Measurements from ENCODE around the gene SGPL1. TPM values are rescaled to one million over a fixed set of nuclear protein-coding genes. Genes with fewer than 3 reads are reported as not detected.
A peak's percentile ranks its signal among the peaks of the same experiment; 100 is the strongest.

SGPL1 gene
- total RNA-seq, 1 donor from 2014 or later, result 51.5 TPM

DNA sequence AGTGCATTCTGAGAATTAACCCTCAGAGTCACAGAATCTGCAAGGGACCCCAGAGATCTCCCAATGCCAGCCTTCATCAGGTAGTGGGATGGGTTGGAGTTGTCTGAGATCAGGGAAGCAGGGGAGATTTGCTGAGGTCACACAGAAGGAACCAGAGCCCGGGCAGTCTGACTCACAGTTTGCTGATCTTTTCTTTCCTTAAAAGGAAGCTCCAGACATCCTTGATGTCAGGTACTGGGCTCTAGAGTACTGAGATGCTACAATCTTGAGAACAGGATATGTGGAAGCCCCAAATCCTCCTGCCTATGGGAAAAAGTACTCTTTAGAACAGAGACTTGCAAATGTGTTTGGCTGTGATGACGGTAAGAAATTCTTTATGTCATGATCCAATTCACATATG, 31.3 kb upstream of the SGPL1 start:
- Histone ChIP-seq H3K27ac (no peak overlapping the region), H4K20me1 (ENCODE audit: low read depth) (no peaks in the 10 kb centered on the region), H3F3A (ENCODE audit: low read depth) (no peaks in the 10 kb centered on the region), H3K4me2 (no peak overlapping the region), H3K4me3 (no peak overlapping the region), H3K4me1 (no peaks in the 10 kb centered on the region), H2AFZ (replicated peaks) (no peak overlapping the region), H3K9me3 (ENCODE audit: low read depth) (no peaks in the 10 kb centered on the region), H3K27me3 (no peaks in the 10 kb centered on the region), H3K79me2 (ENCODE audit: low read depth) (no peaks in the 10 kb centered on the region), H3K9ac (no peak overlapping the region), H3K36me3 (no peaks in the 10 kb centered on the region)
- H3K36me3 Mint-ChIP-seq, result no peaks in the 10 kb centered on the region
- H3K27me3 Mint-ChIP-seq (ENCODE audit: insufficient read depth, low read depth), result peaks cover 3% of the 10 kb centered on the region
- DNase-seq (ENCODE audit: low spot score), result no peak
- no peak overlapping the region for H3K27ac Mint-ChIP-seq
- H3K9me3 Mint-ChIP-seq, result peaks cover 4% of the 10 kb centered on the region
- TF ChIP-seq, protein P1, sequence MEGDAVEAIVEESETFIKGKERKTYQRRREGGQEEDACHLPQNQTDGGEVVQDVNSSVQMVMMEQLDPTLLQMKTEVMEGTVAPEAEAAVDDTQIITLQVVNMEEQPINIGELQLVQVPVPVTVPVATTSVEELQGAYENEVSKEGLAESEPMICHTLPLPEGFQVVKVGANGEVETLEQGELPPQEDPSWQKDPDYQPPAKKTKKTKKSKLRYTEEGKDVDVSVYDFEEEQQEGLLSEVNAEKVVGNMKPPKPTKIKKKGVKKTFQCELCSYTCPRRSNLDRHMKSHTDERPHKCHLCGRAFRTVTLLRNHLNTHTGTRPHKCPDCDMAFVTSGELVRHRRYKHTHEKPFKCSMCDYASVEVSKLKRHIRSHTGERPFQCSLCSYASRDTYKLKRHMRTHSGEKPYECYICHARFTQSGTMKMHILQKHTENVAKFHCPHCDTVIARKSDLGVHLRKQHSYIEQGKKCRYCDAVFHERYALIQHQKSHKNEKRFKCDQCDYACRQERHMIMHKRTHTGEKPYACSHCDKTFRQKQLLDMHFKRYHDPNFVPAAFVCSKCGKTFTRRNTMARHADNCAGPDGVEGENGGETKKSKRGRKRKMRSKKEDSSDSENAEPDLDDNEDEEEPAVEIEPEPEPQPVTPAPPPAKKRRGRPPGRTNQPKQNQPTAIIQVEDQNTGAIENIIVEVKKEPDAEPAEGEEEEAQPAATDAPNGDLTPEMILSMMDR (IDR thresholded peaks at IDR 0.05), result no peak
- TF ChIP-seq EZH2 (IDR thresholded peaks at IDR 0.05) (no peak), EZH2phosphoT487 (IDR thresholded peaks at IDR 0.05) (no peak)
- no peak overlapping the region for H3K4me3 Mint-ChIP-seq
- peaks cover 4% of the 10 kb centered on the region for H3K4me1 Mint-ChIP-seq

DNA sequence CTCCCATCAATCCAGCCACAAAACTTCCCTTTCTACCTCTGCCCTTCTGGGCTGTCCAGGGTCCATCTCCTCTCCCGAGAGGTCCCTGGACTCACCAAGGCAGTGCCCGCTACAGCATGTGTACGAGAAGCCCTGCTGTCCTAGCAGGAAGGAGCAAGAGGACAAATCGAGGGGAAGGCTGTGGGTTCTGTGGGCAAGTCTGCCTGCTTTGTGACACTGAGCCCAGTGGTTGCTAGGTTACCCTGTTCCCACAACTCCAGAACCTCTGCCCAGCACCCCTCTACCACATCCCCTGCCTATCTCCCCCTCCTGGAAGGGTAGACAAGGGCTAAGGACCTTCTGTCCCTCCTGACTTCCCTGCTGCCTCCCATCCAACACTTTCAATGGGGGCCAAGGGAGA, 30.6 kb upstream of the SGPL1 start, which contains the start of gene TBATA:
Gene TBATA, minus strand, starts transcription at position 188 of the 400 bp plus-strand sequence. CDS start 1,998 bp downstream, outside the sequence.
- no peaks in the 10 kb centered on the region for H3K36me3 Mint-ChIP-seq
- H3K36me3 ChIP-seq, result no peaks in the 10 kb centered on the region
- H3K9me3 Mint-ChIP-seq, result peaks cover 4% of the 10 kb centered on the region
- H3K9me3 ChIP-seq (ENCODE audit: low read depth), result no peaks in the 10 kb centered on the region
- H3K27ac Mint-ChIP-seq, result no peak within 1 kb of the TSS
- TF ChIP-seq EZH2phosphoT487 (IDR thresholded peaks at IDR 0.05), result no peak
- no peak for TF ChIP-seq EZH2 (IDR thresholded peaks at IDR 0.05)
- H3K4me3 Mint-ChIP-seq, result no peak within 1 kb of the TSS
- no peak within 1 kb of the TSS for H3K27ac ChIP-seq
- no peaks in the 10 kb centered on the region for H3K79me2 ChIP-seq (ENCODE audit: low read depth)
- H3K27me3 Mint-ChIP-seq (ENCODE audit: insufficient read depth, low read depth), result peaks cover 3% of the 10 kb centered on the region
- H2AFZ ChIP-seq (replicated peaks), result no peak within 1 kb of the TSS
- H3K4me2 ChIP-seq, result no peak within 1 kb of the TSS
- no peaks in the 10 kb centered on the region for H3K27me3 ChIP-seq
- H3F3A ChIP-seq (ENCODE audit: low read depth), result no peaks in the 10 kb centered on the region
- no peak within 1 kb of the TSS for H3K9ac ChIP-seq
- H3K4me1 ChIP-seq, result no peaks in the 10 kb centered on the region
- H3K4me3 ChIP-seq, result no peak within 1 kb of the TSS
- H4K20me1 ChIP-seq (ENCODE audit: low read depth), result no peaks in the 10 kb centered on the region
- no peak for DNase-seq (ENCODE audit: low spot score)
- peaks cover 4% of the 10 kb centered on the region for H3K4me1 Mint-ChIP-seq

GRCh38 chr10:70786799-70787415, 28.8 kb upstream of the SGPL1 start:
- no peak overlapping the region for H3K9ac ChIP-seq
- H3K27ac ChIP-seq, result no peak overlapping the region
- no peaks in the 10 kb centered on the region for H3K36me3 ChIP-seq
- H3K4me2 ChIP-seq, result no peak overlapping the region
- Mint-ChIP-seq H3K27ac (no peak overlapping the region), H3K4me1 (peaks cover 4% of the 10 kb centered on the region), H3K36me3 (no peaks in the 10 kb centered on the region), H3K9me3 (peaks cover 4% of the 10 kb centered on the region), H3K4me3 (no peak overlapping the region), H3K27me3 (ENCODE audit: insufficient read depth, low read depth) (peaks cover 3% of the 10 kb centered on the region)
- TF ChIP-seq EZH2 (IDR thresholded peaks at IDR 0.05) (no peak), EZH2phosphoT487 (IDR thresholded peaks at IDR 0.05) (no peak)
- TF ChIP-seq, protein P1 (IDR thresholded peaks at IDR 0.05), result no peak
- H3K9me3 ChIP-seq (ENCODE audit: low read depth), result no peaks in the 10 kb centered on the region
- DNase-seq (ENCODE audit: low spot score), result no peak
- H2AFZ ChIP-seq (replicated peaks), result no peak overlapping the region
- no peak overlapping the region for H3K4me3 ChIP-seq
- H3K4me1 ChIP-seq, result peaks cover 7% of the 10 kb centered on the region
- H3K79me2 ChIP-seq (ENCODE audit: low read depth), result no peaks in the 10 kb centered on the region
- no peaks in the 10 kb centered on the region for H4K20me1 ChIP-seq (ENCODE audit: low read depth)
- no peaks in the 10 kb centered on the region for H3F3A ChIP-seq (ENCODE audit: low read depth)
- no peaks in the 10 kb centered on the region for H3K27me3 ChIP-seq

DNA sequence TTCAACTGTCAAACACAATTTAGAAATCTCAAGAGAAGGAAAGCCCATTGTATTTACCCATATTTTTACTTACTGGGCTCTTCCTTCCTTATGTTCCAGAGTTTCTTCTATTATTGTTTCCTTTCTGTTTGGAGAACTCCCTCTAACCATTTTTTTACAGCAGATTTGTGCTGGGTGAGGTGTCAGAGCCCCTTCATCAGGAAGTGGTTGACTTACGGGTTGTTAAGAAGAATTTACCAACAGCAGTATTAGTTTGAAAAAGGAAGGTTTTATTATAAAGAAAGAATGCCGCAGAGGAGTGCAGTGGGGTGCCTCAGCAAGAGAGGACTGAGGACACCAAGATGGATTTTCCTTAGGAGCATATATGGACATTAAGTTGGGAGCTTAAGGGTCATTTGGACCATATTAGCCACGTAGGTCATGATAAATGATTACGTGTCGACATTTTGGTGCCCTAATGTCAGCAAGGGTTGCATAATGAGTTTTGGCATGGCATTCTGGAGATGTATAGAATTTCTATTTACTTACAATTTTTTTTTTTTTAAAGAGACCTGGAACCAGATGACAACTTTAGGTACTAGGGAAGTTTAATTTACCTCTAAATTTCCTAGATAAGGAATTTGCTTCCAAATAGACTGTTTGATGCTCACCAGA, 24.2 kb upstream of the SGPL1 start:
- no peak overlapping the region for H3K27ac ChIP-seq
- no peak overlapping the region for H3K27ac Mint-ChIP-seq
- no peaks in the 10 kb centered on the region for H3K4me1 Mint-ChIP-seq
- no peak overlapping the region for H3K4me3 Mint-ChIP-seq
- H3K27me3 Mint-ChIP-seq (ENCODE audit: insufficient read depth, low read depth), result peaks cover 6% of the 10 kb centered on the region
- H3F3A ChIP-seq (ENCODE audit: low read depth), result no peaks in the 10 kb centered on the region
- no peaks in the 10 kb centered on the region for H3K9me3 ChIP-seq (ENCODE audit: low read depth)
- no peaks in the 10 kb centered on the region for H3K36me3 Mint-ChIP-seq
- no peak for DNase-seq (ENCODE audit: low spot score)
- no peak overlapping the region for H3K9ac ChIP-seq
- no peaks in the 10 kb centered on the region for H3K79me2 ChIP-seq (ENCODE audit: low read depth)
- H3K4me3 ChIP-seq, result no peak overlapping the region
- no peak overlapping the region for H2AFZ ChIP-seq (replicated peaks)
- TF ChIP-seq, protein P1 (IDR thresholded peaks at IDR 0.05), result no peak
- TF ChIP-seq EZH2 (IDR thresholded peaks at IDR 0.05) (no peak), EZH2phosphoT487 (IDR thresholded peaks at IDR 0.05) (no peak)
- no peaks in the 10 kb centered on the region for H3K27me3 ChIP-seq
- H3K4me1 ChIP-seq, result peaks cover 15% of the 10 kb centered on the region
- H4K20me1 ChIP-seq (ENCODE audit: low read depth), result no peaks in the 10 kb centered on the region
- H3K4me2 ChIP-seq, result peak overlapping the region; percentile 9
- no peaks in the 10 kb centered on the region for H3K36me3 ChIP-seq
- peaks cover 5% of the 10 kb centered on the region for H3K9me3 Mint-ChIP-seq

Data from neural progenitor cell (in vitro differentiated cells).